Measurements from ENCODE around the gene CST3.

DNA sequence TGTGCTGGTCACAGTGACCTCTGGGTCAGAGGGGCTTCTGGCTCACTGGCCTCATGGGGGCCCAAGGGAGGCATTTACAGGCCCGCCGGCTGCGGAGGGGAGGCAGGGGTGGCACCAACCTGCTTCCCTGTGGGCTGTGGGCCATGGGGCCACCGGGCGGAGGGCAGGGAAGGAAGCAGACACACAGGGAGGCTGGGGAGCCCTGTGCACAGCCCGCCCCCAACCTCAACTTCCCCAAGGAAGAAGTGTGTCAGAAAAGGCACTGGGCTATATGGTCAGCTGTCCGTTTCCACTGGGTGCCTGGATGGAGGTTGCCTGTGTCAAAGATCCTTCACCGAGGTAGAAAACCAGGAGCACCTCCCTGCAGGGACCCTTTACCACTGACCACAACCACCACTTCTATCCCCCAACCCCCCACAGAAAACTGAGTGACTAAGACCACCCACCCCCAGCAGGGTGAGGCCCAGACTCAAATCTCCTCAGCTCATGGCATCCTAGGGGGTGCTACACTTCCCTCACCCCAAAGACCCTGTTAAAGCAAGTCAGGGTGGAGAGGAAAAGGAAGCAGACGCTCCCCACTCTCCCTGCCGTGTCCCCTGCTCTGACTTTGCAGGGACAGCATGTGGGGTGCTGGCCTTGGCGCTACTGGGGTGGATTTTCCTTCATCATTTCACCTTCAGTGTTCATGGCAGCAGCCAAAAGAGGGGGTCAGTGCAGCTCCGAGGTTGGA is 5.6 kb downstream of the CST3 start:
- TF ChIP-seq, protein P1, sequence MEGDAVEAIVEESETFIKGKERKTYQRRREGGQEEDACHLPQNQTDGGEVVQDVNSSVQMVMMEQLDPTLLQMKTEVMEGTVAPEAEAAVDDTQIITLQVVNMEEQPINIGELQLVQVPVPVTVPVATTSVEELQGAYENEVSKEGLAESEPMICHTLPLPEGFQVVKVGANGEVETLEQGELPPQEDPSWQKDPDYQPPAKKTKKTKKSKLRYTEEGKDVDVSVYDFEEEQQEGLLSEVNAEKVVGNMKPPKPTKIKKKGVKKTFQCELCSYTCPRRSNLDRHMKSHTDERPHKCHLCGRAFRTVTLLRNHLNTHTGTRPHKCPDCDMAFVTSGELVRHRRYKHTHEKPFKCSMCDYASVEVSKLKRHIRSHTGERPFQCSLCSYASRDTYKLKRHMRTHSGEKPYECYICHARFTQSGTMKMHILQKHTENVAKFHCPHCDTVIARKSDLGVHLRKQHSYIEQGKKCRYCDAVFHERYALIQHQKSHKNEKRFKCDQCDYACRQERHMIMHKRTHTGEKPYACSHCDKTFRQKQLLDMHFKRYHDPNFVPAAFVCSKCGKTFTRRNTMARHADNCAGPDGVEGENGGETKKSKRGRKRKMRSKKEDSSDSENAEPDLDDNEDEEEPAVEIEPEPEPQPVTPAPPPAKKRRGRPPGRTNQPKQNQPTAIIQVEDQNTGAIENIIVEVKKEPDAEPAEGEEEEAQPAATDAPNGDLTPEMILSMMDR (IDR thresholded peaks at IDR 0.05): no peak
- no peak for TF ChIP-seq ZFX (IDR thresholded peaks at IDR 0.05; ENCODE audit: borderline replicate concordance)

Measured in 22Rv1 (cell line).